ENCODE results near the gene SCYGR1.

DNA sequence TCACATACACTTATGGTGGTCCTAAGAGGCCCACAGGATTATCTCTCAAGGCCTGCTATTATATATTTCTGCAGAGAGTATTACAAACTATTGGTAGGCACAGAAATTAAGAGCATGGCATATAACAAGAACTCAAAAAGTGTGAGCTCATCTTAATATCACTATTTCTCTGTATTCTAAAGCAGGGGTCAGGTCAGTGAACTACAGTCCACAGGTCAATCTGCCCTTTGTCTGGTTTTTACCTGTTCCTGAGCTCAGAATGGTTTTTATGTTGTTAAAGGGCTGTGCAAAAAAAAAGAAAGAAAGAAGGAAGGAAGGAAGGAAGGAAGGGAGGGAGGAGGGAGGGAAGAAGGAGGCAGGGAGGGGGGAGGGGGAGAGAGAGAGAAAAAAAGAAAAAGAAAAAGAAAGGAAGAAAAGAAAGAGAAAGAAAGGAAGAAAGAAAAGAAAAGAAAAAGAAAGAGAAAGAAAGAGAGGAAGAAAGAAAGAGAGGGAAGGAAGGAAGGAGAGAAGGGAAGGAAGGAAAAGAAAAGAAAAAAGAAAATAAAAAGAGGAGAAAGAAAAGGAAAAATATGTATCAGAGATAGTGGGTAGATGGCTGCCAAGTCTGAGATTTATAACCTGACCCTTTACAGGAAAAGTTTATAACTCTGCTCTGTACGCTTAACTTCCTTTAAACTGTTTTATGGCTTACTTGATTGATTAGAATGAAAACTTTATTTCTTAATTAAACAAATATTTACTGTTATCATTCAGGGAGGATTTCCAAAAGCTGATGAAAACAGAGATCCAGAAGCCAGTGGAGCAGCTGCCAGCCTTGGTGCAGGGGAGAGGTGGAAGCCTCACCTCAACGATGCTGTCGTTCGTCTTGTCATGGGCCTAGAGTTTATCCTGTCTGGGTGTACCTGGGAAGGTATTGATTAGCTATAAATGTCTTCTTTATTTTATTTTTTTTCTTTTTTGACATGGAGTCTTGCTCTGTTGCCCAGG lies 11.2 kb upstream of the SCYGR1 start:
- TF ChIP-seq, protein P1, sequence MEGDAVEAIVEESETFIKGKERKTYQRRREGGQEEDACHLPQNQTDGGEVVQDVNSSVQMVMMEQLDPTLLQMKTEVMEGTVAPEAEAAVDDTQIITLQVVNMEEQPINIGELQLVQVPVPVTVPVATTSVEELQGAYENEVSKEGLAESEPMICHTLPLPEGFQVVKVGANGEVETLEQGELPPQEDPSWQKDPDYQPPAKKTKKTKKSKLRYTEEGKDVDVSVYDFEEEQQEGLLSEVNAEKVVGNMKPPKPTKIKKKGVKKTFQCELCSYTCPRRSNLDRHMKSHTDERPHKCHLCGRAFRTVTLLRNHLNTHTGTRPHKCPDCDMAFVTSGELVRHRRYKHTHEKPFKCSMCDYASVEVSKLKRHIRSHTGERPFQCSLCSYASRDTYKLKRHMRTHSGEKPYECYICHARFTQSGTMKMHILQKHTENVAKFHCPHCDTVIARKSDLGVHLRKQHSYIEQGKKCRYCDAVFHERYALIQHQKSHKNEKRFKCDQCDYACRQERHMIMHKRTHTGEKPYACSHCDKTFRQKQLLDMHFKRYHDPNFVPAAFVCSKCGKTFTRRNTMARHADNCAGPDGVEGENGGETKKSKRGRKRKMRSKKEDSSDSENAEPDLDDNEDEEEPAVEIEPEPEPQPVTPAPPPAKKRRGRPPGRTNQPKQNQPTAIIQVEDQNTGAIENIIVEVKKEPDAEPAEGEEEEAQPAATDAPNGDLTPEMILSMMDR (IDR thresholded peaks at IDR 0.05; ENCODE audit: low read length): no peak
- TF ChIP-seq EZH2 (IDR thresholded peaks at IDR 0.05; ENCODE audit: borderline replicate concordance, low read length): no peak

All from OCI-LY1 (cell line).